ENCODE results near the gene RBM8A.
A peak's percentile ranks its signal among the peaks of the same experiment; 100 is the strongest.
"Not testable (repeated sequence)": the region's sequence is repeated elsewhere in the genome, so short reads cannot be mapped to it uniquely, and the experiment has no call there.

The RBM8A gene

DNA sequence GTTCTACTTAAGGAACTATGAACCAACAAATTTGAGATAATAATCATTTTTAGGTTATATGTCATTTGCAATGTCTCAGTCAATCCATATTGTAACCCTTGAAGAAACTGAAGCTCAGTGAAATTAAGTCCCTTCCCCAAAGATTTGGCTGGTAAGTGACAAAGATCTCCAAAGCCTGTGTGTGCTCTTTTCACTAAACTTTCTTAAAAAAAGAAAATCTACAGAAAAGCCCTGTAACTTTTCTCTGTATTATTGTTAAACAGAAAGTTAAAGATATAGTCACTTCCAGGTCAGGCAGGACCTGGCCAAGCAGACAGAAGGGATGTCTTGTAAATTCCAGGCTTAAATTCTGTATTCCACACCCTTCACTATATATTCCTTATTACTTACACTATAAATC, 29.1 kb upstream of the RBM8A start:
- DNase-seq = no peak

DNA sequence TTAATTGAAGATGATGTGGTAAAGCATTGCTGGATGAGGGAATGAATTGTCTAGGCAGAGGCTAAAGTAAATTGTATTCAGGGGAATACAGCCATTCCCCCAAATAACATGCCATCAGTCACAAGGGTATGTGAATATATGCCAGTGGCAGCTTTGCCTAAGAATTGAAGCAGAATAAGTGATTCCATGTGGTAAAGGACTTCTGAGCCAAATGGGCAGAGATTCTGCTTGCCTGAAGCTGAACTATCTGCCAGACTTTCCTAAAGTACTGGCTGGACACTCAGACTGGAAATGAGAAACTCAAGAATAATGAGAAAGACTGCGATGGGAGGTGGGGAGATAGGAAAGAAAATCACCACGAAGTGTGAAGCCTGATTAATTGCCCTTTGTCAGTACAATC, 28.2 kb upstream of the RBM8A start:
- no peak for DNase-seq

- DNase-seq = no peak
These were observed 26.6 kb upstream of the RBM8A start for GRCh38 chr1:145953861-145954260.

- DNase-seq = no peak
These were observed 25.6 kb upstream of the RBM8A start for GRCh38 chr1:145952903-145953302.

DNA sequence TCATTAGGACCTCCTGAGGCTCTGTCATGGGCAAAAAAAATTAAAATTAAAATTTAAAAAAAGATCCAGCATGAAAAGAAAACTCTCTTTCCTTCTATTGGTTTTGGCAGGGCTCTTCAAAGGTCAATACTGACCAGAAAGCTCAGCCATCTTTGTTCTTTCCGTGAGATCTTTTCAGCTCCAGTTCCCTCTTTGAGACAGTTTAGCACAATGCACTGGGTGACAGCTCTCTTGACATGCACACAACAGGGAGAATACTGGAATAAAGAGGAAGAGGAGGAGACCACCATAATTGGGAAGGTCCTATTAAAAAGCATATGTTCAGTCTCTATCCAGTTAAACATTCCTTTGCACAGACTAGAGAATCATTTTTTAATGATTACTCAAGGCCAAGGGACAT, 24.2 kb upstream of the RBM8A start:
- no peak for DNase-seq

- DNase-seq = no peak
These were observed 21.9 kb upstream of the RBM8A start for GRCh38 chr1:145949219-145949618.

DNA sequence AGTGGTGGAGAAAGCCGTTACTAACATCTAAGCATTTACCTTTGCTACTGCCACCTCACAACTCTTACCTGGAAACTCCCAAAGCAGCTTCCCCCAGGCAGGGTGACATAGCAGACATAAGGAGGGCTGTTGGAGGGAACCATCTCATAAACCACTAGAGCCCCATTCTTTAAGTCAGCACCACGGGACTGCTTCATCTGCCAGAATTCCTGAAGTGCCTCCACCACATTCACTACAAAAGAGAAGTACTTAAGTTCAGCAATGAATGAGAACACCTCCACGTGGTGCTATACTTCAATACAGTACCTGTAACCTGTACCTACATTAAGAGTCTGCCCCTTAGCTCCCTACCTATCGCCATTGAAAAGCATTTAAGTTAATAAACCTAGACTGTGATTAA, 20.3 kb upstream of the RBM8A start:
- no peak for DNase-seq

GRCh38 chr1:145946477-145946986, 19.2 kb upstream of the RBM8A start:
- DNase-seq = no peak

DNA sequence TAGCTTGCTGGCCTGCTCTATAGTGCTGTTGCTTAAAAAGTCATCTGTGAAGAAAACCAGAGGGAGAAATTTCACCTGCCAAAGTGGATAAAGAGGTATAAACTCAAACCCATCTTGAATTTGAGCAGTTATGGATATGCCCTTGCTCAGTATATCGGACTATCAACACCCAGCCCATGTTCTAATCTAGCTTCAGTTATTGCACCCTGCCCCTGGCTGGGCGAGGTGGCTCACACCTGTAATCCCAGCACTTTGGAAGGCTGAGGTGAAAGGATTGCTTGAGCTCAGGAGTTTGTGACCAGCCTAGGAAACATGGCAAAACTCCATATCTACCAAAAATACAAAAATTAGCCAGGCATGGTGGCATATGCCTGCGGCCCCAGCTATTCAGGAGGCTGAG, 17.2 kb upstream of the RBM8A start:
- DNase-seq = no peak

DNA sequence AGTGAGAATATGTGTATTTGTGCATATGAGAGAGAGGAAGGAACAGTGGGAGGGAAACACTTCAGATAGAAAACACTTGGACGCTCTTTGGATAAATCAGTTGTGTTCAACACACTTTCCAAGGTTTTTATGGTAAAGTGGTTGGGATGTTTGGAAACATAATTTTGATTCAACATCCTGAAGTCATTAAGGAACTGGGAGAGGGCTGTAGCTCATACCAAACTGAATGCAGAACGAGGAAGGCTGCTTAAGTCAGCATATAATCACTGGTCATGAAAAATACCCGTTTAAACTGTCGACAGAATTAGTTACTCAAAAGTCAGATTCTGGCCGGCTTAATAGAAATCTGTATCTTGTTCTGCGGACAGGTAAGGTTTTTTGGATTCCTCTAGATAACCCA, 15.6 kb upstream of the RBM8A start:
- DNase-seq = no peak

DNA sequence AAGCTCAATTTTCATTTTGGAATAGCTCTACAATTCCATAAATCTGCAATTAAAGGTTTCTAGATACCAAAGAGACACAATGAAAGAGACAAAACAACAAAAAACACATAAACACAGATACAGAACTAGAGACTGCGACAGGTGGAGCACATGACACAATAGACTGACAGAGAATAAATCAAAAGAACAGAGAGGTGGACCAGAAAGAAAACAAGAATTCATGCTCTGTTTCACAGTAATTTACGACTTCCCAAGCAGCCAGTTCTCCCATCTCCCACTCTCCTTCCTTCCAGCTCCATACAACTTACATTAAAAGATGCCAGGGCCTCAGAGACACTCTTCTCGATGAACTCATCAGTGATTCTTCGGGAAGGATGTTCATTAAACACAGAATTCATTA, 15.1 kb upstream of the RBM8A start:
- DNase-seq = no peak

DNA sequence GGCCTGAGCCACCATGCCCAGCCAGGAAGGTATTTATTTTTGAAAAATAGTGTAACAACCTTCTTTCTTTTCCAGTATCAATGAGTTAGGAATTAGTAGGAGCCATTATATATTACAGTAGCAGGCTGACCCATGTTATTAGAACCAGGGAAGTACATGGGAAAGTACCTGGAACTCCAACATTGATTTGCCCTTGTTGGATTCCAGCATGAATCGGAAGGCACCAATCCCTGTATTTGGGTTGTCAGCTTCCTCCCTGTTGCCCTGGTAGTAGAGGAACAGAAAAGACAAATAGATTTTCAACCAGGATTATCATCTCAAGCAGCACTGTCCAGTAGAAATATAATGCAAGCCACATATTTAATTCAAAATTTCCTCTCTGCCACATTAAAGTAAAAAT, 10.2 kb upstream of the RBM8A start:
- no peak for DNase-seq

DNA sequence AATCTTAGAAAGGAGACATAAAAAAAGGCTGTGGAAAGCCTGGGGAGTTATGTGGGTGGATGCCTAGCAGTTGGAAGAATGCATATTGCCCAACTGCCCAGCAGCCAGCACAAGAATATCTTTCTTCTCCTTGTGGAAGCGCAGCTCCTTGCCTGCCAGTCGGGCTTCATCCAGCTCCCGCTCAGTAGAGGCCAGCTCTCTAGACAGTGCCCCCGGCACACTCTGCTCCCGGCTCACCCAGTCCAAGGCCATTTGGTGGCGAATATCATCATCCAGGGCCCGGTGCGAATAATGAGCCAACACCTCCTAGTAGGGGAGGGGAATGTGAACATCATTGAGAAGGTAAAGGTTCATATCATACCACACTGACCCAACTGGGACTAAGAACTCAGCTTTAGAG, 9.0 kb upstream of the RBM8A start:
- no peak for DNase-seq

DNA sequence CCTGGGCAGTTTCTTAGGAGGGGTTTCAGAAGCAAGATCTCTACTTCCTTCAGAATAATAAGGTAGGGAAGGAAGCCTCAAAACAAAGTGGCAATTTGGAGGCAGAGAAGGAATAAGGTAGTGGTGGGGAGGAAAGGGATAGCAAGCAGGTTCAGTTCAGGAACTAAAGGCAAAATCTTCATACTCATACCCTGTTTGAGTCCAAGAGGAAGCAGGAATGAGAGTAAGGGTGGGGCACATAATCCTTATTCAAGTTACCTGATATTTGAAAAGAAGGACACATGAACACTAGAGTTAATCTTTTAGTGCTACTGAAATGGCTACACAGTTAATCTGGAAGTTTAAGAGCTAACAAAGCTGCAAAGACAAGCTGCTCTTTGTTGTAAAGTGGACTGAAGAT, 8.4 kb upstream of the RBM8A start:
- DNase-seq = no peak

DNA sequence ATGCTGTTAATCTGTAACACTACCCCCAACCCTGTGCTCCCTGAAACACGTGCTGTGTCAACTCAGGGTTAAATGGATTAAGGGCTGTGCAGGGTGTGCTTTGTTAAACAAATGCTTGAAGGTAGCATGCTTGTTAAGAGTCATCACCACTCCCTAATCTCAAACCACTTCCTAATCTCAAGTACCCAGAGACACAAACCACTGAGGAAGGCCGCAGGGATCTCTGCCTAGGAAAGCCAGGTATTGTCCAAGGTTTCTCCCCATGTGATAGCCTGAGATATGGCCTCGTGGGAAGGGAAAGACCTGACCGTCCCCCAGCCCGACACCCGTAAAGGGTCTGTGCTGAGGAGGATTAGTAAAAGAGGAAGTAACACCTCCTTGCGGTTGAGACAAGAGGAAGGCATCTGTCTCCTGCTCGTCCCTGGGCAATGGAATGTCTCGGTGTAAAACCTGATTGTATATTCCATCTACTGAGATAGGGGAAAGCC, 5.3 kb upstream of the RBM8A start:
- DNase-seq = peak; percentile 19

- DNase-seq = peak; percentile 12
These were observed 796 bp upstream of the RBM8A start for GRCh38 chr1:145927916-145928643.

DNA sequence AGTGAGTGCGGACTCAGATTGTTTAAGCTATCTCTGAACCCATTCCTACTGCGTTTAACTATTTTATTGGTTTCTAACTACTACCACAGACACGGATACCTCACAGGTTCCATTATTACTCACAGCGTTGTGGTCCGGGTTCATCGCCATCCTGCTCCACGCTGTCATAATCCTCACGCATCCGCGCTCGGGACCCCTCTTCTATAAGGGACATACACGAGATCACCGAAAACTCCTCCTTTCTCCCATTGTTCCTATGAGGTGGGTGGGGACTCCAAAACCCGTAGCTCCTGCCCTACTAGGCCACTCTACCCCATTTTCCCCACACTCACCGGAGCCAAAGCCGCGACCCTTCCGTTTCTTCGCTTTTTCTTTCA, 610 bp downstream of the RBM8A start:
- peak; percentile 66 for DNase-seq

GRCh38 chr1:145922266-145922665, 5.0 kb downstream of the RBM8A start:
- no peak for DNase-seq

- DNase-seq = not testable (repeated sequence)
These were observed 7.0 kb downstream of the RBM8A start for GRCh38 chr1:145920297-145920696.

- DNase-seq = peak; percentile 8
These were observed 8.0 kb downstream of the RBM8A start for GRCh38 chr1:145918992-145919939.

DNA sequence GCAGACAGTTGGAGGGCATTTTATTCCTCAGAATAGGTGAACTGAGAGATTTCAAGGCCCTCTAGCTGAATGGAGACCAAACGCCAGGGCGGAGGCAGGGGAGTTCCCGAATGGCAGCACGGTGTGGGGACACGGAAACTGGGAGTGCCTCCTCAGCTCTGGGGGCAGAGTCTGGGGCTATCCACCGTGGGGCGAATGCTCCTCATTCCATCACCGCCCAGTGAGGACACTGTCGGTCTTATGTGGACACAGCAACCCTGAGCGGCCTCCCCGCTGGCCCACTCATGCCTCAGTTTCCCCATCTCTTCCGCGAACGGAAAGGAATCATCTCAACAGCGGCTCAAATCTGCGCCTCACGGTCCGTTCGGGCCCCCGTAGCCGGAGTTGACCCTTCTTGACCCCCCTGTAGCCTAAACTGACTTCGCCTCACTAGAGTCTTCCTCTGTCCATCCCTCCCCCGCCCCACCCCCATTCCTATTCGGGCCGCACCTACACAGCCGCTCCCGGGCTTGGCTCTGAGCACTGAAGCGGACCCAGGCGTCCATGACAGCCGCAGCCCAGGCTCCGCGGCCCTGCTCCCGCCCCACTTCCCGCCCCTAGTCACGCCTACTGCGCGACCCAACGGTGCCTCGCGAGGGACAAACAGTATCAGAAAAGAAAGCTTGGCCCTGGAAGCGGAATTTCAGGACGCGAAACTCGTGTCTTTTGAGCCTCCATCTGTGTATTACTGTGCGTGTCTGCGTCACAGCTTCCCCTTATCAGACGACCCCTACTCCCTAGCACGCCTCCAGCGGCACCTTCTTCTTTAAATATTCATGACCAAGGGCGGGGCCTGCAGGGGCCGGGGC, 8.9 kb downstream of the RBM8A start, which contains the start of gene PEX11B:
Gene PEX11B (minus strand): TSS at position 574 of the 848 bp plus-strand sequence. CDS start 29 bp downstream, at position 545.
- peak; percentile 93 for DNase-seq

DNA sequence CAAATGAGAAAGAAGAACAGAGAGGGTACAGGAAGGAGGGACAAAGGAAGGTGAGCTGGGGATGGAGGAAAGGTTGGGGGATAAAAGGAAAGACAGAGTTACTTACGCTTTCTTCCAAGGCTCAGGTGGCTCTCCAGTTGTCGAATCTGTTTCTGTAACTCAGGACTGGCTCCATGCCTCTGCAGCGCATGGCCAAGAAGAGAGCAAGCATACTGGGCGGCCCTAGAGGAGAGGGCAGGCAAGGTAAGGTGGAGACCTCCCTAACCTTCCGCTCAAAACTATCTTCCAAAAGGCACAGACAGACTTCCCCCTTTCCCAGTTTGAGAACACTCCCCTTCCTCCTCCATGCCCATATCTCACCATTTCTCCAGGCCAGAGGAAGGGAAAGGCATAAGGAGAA, 9.7 kb downstream of the RBM8A start:
- DNase-seq = no peak

DNA sequence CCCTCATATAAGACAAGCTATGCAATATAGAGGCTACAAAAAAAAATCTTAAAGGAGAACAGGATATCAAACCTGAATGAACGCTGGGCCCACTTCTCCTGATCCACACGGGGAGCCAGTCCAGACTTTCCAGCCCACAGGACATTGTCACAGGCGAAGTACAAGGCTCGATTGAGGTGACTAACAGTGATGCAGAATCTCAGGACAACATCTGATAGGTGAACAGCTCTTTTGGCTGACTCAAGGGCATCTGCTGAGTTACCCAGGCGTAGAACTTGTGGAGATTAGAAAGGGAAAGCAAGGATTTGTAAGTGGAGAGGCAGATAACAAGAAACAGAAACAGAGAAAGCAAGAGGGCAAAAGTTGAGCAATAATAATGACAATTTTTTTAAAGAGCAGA, 10.5 kb downstream of the RBM8A start:
- DNase-seq = no peak

All from stimulated activated CD4-positive, alpha-beta T cell treated with anti-CD3 and anti-CD28 coated beads, Interleukin-4, amount 100 ng/mL, for 24 hours (primary cell).